HPDE6-E6E7 (cell line): ENCODE results near the gene RBKS.
"Not testable (repeated sequence)": the region's sequence is repeated elsewhere in the genome, so short reads cannot be mapped to it uniquely, and the experiment has no call there.

Source experiments
- DNase-seq: peaks from one replicate; pipeline ENCODE4 v3.0.0; 2011; ENCODE audit warnings: missing footprints; ENCODE audit errors: extremely low spot score

RBKS gene

DNA sequence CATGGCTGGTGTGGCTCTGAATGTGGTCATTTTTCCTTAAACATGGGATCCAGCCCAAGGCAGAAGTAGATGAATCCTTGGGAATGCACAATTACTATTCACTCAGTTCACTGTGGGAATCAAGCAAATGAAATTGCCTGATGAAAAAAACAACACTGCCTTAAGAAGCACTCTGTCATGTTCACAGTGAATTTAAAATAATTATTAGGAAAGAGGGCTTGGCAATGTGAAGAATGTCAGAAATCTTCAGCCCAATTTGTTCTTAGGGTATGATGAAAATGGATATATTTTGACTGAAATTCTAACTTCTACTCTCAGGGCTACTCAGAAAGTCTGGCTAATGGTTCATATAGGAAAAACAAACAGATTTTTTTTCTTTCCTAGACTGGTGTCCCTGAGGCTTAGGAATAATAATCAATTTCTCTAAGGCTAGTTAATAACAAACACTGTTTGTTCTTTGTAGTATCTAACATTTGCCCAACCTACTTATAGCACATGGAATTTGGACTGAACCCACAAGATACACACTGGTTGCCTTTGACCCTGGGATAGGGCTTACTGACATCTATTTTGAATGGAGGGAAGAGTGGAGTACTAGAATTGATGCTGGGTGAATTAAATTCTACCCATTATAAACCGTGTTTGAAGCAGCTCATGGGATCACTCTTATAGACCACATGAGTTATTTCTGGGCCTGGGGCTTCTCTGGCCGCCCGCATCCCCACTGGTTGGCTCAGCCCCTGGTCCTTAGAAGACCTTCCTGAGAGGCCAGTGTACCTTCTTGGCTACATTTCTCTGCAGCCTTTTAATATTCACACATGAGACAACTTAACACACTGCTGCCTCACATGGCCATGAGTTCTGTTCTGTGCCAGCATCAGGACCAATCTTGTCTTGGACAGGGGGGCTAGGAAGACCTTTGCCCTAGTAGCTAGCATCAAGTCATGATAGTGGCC is 127.0 kb downstream of the RBKS start:
- no peak for DNase-seq

DNA sequence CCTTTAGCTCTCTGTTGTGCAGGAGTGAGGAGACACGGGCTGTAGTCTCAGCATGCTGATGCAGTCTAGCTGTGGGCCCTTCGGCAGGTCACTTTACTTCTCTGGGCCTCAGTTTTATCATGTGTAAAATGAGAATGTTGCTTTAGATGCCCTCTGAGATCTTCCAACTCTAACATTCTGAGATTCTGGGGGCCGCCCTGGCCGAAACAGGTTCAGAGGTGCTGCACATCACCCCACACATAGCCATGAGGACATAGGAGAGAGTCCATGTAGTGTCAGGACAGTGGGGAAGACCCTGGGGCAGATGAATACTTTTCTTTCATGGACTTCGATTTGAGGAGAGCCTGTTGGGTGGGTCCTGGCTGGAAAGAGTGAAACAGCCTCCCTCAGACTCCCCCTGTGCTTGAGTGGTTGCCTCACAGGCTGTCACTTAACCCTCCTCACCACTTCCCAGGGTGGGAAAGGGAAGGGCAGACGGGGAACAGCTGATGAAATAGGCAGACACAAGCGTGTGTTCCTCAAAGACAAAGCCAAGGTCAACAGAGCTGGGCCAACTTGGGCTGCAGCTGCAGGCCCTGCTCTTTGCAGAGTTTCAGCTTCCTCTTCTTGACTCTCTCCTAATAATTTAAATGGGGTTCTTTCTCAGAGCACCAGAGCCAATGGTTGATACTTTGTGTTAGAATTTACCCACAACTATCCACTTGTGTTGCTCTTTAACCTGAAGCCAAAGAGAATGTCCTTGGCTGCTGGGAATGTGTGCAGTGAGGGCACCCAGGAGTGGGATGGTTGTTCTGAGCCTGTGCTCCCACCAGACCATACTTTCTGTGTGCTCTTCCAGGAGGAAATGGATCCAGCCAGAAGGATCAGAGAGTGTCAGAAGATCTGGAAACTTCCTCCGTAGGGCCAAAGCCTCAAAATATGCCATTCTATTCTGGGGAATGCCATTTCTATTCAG is 133.4 kb downstream of the RBKS start:
- no peak for DNase-seq

DNA sequence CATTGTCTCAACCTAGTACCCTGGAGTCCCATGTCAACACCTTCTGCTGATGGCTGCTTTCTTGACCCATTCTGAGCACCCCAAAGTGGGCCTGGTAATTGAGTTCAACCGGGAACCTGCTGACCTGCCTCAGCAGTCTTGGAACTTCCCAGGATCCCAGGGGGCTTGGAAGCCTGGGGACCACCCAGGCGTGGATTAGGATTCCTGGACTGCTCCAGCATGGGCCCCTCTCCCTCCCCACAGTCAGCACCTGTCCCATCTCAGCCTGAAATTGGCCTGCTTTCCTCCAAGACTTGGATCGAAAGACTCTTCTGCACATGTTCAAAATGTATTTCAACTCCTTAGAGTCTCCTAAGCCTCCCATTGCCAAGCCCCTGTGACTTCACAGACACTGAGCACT is 134.1 kb downstream of the RBKS start:
- DNase-seq: no peak

DNA sequence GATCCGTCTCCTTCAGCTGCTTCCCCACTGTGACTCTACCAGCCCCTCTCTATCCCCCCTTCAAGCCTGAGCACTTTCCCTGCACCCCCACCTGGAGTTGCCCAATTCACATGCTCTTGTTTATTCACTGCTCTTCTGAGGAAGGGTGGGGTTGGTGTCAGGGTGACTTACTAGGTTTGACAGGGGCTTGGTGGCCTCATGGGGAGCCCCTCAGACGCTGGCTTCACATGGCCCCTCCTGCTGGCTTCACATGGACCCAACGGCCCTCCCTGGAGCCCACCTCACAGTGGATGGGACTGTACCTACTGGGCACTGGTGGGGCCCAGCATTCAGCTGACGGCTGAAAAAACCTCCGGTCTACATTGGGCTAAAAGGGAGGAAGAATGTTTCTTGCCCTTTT is 135.4 kb downstream of the RBKS start:
- no peak for DNase-seq

DNA sequence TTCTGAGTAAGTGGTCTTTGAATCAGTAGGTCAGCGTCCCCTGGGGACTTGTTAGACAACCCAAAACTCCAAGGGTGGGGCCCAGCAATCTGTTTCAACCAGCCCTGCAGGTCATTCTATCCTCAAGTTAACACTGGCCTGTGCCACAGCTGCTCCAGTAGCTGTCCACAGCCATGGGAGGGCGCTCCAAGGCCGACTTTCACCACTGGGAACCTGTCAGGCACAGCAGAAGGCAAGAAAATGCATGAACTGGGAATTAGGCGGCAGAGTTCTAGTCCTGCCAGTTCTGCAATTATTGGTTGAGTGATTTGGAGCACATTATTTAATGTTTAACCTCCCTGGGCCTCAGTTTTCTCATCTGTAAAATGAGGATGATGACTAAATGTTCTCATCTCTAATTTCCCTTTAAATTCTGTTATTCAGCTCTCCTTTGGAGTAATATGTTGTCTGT is 136.0 kb downstream of the RBKS start:
- DNase-seq: peak; percentile 68

DNA sequence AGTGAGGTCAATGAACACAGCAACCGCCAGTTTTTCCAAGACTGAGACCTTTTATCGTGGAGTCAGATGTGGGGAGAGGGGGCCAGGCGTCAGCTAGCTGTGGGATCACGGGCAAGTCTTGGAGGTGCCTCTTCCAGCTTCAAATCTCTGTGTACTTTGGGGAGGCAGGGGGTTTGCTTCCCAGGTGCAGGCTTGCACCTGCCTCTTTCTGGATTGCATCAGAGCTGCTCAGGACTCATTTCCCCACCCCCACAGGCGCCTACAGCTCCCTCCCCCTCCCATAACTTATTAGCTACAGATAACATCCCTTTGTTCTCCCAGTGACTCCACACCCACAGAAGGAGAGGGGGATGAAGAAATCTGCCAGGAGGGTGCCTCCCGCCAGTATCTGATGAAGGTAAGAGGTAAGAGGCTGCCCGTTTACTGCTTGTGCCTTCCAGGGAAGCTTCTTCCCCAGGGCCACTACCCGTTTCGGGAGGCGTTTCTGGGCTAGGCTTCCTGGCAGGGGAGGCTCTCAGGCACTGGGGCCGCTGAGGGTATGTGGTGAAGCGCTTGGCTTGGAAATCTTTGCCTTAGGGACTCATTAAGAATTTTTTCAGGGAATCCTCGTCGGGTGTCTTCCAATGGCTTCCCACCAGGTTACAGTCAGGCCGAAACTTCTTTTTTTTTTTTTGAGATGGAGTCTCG is 137.5 kb downstream of the RBKS start:
- no peak for DNase-seq

DNA sequence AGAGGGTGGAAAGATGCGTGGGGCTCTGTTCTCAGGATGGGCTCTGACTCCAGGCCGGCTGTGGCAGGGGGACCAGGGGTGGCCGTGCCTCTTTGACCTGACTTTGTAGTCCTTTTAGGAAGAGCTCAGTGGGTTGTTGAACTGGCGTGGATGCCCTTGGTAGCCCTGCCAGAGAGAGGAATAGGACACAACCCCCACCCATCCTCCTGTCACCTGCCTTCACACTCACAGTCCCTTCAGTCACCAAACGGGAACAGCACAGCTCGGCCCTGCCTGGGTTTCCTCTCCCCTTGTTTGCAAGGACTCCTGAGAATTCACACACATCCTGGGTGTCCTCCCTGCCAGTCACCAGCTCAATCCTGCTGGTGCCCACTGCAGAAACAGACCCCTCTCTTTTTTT is 138.8 kb downstream of the RBKS start:
- DNase-seq: no peak

DNA sequence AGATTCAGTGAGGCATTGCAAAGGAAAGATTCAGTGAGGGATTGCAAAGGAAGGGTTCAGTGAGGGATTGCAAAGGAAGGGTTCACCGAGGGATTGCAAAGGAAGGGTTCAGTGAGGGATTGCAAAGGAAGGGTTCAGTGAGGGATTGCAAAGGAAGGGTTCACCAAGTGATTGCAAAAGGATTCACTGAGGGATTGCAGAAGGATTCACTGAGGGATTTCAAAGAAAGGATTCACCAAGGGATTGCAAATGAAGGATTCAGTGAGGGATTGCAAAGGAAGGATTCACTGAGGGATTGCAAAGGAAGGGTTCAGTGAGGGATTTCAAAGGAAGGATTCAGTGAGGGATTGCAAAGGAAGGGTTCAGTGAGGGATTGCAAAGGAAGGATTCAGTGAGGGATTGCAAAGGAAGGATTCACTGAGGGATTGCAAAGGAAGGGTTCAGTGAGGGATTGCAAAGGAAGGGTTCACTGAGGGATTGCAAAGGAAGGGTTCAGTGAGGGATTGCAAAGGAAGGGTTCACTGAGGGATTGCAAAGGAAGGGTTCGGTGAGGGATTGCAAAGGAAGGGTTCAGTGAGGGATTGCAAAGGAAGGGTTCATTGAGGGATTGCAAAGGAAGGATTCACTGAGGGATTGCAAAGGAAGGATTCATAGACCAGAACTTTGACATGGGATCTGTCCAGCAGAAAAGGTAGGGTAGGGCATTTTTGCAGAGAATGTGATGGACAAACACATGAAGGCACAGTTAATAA is 141.2 kb downstream of the RBKS start:
- DNase-seq: not testable (repeated sequence)

DNA sequence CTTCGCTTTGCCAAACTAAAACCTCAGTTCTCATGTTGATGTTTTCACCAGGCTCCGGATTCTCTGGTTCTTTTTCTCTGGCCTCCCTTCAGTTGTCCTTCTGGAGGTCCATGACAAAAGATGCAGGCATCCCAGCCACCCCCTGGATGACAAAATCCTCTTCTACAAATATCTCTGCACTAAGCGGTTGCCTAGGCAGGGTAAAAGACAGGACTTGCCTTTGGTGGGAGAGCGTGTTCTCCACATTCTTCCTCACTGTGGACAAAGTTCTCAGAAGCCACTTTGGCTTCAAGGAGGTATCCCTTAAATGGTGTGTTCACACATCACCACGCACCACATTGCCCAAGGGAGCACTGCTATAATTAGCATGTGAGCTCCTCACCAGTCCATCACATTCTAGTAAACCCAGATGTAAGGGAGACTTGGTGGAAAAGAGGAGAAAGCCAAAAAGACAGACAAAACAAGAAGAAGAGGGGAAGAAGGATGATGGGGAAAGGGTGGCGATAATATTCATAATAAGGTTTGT is 142.3 kb downstream of the RBKS start:
- no peak for DNase-seq

DNA sequence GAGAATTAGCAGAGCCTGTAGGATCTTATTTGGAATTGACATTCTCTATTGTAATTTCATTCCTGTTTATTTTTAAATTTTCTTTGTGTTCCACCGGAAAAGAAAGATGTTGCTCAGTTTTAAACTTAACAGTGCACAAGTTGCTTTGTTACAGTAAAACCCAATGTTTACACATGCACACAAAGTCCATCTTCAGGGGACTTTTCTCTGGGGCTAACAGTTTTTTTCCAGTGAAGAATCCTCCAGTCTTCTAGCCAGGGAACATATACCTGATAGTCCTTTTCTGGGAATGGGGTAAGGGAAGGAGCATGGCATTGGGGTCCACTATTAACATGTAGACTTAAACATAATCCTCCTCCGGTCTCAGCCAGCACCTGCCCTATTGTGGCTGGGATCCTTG is 143.9 kb downstream of the RBKS start:
- no peak for DNase-seq

DNA sequence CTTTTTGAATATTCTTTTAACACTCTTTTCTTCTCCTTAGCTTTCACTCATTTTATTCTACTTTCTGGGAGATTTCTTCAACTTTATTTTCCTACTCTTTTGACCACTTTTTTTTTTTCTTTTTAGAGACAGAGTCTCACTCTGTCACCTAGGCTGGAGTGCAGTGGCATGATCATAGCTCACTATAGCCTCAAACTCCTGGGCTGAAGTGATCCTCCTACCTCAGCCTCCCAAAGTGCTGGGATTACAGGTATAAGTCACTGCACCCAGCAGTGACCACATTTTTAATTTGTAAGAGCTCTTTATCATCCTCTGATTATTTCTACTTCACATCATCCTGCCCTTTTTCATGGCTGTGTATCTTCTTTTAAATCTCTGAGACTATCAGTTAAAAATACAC is 144.7 kb downstream of the RBKS start:
- DNase-seq: not testable (repeated sequence)

DNA sequence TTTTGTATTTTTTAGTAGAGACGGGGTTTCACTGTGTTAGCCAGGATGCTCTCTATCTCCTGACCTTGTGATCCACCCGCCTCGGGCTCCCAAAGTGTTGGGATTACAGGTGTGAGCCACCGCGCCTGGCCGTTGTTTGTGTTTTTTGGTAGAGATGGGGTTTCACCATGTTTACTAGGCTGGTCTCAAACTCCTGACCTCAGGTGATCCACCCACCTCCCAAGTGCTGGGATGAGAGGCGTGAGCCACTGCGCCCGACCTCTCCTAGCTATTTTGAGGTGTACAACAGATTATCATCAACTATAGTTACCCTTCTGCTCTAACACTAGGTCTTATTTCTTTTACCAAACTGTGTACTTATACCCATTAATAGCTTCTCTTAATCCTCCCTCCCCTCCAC is 147.6 kb downstream of the RBKS start:
- DNase-seq: no peak

DNA sequence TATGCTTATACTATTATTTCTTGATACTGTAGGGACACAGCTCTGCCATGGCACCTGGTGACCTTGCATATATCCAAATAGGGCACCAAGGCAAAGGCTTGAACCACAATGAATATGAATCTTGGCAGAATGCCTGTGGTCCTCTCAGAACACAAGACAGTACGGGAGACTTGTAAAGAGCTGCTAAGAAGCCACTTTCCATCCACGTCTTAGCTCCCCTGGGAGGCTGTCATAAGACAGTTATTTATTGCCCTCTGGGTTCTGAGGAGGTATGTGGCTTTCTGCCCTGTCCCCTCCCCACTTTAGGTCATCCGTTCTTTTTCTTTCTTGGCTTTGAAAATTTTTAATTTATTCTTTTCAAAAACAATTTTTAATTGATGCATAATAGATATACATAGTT is 148.5 kb downstream of the RBKS start:
- no peak for DNase-seq

DNA sequence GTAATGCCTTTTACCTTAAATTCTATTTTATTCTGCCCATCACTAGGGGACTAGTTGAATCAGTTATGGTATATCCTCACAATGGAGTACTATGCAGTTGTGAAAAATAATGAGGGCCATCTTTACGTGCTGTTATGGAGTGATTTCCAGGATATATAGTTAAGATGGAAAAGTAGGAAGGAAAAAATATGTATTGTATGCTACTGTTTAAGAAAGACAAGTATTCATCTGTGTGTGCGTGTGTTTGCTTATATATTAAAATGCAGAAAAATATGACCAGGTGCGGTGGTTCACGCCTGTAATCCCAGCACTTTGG is 151.2 kb downstream of the RBKS start:
- no peak for DNase-seq

DNA sequence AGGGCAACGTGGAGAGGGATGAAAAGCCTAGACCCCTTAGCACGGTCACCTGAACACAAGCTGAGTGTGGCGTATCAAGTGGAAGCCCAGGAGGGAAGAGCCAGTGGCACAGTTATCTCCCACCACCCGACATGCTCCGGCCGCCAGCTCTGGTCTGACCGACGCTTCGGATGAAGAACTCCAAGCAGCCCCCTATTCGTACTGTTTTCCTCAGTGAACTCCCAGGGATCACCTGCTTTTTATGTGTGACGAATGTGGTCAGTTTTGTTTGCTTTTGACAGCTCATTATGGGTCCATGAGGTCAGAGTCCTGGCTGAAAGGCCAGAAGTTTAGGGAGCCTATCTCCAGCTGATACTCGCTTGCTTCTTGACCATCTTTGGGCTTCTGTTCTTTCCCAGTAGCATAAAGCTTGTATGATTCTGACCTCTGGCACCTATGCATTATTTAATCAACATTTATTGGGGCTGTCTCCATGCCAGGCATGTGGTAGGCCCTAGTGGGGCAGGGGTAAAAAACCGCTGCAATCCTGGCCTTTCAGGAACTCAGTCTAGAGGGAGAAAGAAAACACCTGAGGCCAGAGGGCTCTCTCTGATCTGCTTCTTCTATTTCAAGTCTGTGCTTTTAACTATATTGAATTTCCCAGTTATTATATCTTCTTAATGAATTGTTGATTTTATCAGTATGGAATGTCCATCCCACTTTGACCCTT is 151.7 kb downstream of the RBKS start:
- no peak for DNase-seq

DNA sequence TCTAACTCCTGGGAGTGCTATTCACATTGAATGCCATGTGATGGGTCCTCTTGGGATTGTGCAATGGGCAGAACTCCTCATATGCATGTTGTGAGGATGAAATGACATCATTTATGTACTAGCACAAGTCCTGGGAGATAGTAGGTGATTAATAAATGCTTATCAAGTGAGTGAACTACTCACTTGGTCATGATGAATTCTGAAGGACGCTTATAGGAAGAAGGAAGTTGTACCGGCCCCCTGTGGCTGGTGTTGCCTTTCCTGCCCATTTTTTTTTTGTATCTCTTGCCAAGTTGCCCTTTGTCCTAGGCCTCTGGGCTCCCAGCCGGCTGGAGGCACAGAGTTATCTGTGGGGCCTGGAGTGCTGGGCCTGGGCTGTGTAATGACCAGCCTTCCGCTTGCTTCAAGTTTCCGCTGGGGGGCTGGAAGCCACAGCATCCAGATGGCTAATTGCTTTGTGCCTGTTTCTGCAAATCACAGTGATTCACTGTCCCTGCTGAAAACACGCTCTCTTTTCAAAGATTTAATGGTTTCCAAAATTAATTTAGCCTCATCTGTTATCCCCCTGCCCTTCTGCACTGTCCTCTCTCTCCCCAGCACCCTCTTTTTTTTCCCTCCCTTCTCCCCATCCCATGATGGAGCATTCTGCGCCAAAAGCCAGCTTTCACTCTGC is 152.4 kb downstream of the RBKS start:
- DNase-seq: no peak

DNA sequence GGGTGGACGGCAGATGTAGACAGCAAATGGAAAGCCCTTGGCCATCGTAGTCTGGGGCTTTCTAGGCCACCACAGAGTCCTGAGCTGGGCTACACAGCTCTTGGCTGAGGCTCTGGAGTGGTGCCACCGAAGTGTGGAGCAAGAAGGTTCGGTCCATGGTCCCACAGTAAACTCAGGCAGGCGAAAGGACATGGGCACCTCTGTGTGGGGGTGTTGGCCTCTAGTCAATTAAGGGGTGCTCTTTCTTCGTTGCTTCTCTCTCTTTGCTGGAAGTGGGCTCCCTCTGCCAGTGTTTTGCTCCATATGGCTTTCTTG is 153.3 kb downstream of the RBKS start:
- DNase-seq: no peak

DNA sequence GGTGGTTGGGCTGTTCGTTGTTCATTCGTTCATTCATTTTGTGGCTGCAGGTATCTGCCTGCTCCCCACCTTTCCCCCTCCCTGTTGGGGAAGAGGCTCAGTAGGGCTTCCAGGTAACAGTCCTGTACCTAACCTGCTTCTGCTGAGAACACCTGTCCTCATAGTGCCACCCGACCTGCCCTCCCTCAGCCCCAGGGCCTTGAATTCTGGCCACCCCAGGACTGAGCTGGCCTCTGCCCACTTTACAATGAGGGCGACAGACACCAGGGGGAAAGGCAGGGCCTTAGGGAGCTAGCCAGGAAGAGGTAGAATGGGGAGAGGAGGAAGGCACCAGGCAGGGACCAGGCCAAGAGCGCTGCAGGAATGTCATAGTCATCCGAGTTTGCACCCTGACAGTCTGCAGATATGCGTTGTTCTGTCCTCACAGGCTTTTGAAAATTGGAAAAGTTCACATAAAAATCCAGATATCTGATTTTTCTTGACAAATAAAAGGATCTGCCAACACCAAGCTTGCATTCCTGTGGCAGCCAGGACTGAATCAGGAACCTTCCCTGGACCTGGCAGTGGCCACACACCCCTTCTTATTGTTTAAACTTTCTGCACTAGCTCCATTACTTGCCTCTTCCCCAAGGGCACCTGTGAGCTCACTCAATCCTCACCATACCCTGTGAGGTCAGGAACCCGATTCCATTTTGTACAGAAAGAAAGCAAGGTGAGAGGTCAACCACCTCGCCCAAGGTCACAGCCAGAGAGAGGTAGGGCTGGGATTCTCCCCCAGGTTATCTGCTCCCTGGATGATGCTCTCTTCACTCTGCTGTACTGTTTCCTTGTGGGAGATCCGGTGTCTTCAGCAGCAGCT is 153.9 kb downstream of the RBKS start:
- no peak for DNase-seq

DNA sequence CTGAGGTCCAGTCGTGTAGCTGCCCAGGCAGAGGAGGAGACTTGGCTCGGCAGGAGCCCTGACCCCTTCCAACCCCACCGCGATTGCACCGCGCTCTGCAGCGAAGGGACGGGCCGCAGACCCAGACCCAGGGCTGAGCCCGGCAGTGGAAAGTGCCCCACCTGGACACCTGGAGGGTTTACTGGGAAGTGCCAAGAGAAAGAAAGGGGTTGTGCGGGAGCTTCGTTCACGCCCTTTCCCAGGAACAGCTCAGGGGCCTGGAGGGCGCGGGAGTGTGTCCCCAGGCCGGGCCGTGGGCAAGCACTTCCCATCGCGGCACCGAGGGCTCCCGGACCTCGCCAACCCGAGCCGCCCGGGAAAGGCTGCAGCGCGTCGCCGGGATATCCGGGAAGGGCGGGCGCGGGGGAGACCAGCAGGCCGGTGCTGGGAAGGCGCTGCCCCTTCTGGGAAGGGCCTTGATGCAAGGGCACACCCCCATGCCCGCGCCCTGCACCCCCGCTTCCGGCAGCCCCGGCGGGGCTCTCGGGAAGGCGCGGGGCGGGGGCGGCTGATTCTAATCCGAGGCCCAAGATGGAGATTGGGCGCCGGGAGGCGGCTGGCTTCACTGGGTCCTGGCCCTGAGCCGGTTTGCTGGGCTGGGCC is 154.8 kb downstream of the RBKS start:
- peak; percentile 43 for DNase-seq
